Measurements from ENCODE around the gene EPC2. TPM values are rescaled to one million over a fixed set of nuclear protein-coding genes. Genes with fewer than 3 reads are reported as not detected.
"Not testable (repeated sequence)": the region's sequence is repeated elsewhere in the genome, so short reads cannot be mapped to it uniquely, and the experiment has no call there.

Gene EPC2
- total RNA-seq, 3 donors from 2014 or later: 28.4 to 32.4 (median 28.6) TPM

- no peak for ATAC-seq
- Mint-ChIP-seq H3K4me1 (ENCODE audit: low read depth) (peaks cover 52% of the 10 kb centered on the region), H3K4me3 (no peak overlapping the region), H3K9me3 (no peaks in the 10 kb centered on the region), H3K27me3 (ENCODE audit: low read depth) (no peaks in the 10 kb centered on the region), H3K36me3 (ENCODE audit: insufficient read depth) (peaks cover 31% of the 10 kb centered on the region)
- no peak for DNase-seq
Measured at GRCh38 chr2:148745151-148745851, 100.8 kb downstream of the EPC2 start.

- no peaks in the 10 kb centered on the region for H3K9me3 Mint-ChIP-seq
- DNase-seq (no peak), ATAC-seq (no peak)
- peaks cover 33% of the 10 kb centered on the region for H3K36me3 Mint-ChIP-seq (ENCODE audit: insufficient read depth)
- no peak overlapping the region for H3K4me3 Mint-ChIP-seq
- peaks cover 49% of the 10 kb centered on the region for H3K4me1 Mint-ChIP-seq (ENCODE audit: low read depth)
- H3K27me3 Mint-ChIP-seq (ENCODE audit: low read depth): no peaks in the 10 kb centered on the region
Measured at GRCh38 chr2:148746973-148747372, 102.4 kb downstream of the EPC2 start.

GRCh38 chr2:148751907-148752306 is 107.4 kb downstream of the EPC2 start:
- Mint-ChIP-seq H3K27me3 (ENCODE audit: low read depth) (no peaks in the 10 kb centered on the region), H3K36me3 (ENCODE audit: insufficient read depth) (peaks cover 32% of the 10 kb centered on the region), H3K4me3 (no peak overlapping the region), H3K4me1 (ENCODE audit: low read depth) (peaks cover 30% of the 10 kb centered on the region), H3K9me3 (no peaks in the 10 kb centered on the region)
- ATAC-seq: no peak
- DNase-seq: no peak

GRCh38 chr2:148752977-148753376 is 108.4 kb downstream of the EPC2 start:
- Mint-ChIP-seq H3K4me1 (ENCODE audit: low read depth) (peaks cover 20% of the 10 kb centered on the region), H3K27me3 (ENCODE audit: low read depth) (no peaks in the 10 kb centered on the region), H3K36me3 (ENCODE audit: insufficient read depth) (peaks cover 21% of the 10 kb centered on the region), H3K4me3 (no peak overlapping the region), H3K9me3 (no peaks in the 10 kb centered on the region)
- DNase-seq (no peak), ATAC-seq (no peak)

- peaks cover 24% of the 10 kb centered on the region for H3K36me3 Mint-ChIP-seq (ENCODE audit: insufficient read depth)
Measured at GRCh38 chr2:148754864-148755263, 110.3 kb downstream of the EPC2 start.

GRCh38 chr2:148756292-148756975 is 111.9 kb downstream of the EPC2 start:
- peaks cover 19% of the 10 kb centered on the region for H3K4me1 Mint-ChIP-seq (ENCODE audit: low read depth)
- no peaks in the 10 kb centered on the region for H3K9me3 Mint-ChIP-seq
- no peaks in the 10 kb centered on the region for H3K27me3 Mint-ChIP-seq (ENCODE audit: low read depth)
- H3K4me3 Mint-ChIP-seq: no peak overlapping the region
- H3K36me3 Mint-ChIP-seq (ENCODE audit: insufficient read depth): peaks cover 25% of the 10 kb centered on the region
- DNase-seq (no peak), ATAC-seq (peak; percentile 77 to 88)

More at GRCh38 chr2:148754864-148755263, 110.3 kb downstream of the EPC2 start:
- no peak for ATAC-seq
- DNase-seq: no peak
- no peak overlapping the region for H3K4me3 Mint-ChIP-seq
- no peaks in the 10 kb centered on the region for H3K27me3 Mint-ChIP-seq (ENCODE audit: low read depth)
- no peaks in the 10 kb centered on the region for H3K9me3 Mint-ChIP-seq
- peaks cover 20% of the 10 kb centered on the region for H3K4me1 Mint-ChIP-seq (ENCODE audit: low read depth)

- ATAC-seq (no peak), DNase-seq (no peak)
- peaks cover 25% of the 10 kb centered on the region for H3K36me3 Mint-ChIP-seq (ENCODE audit: insufficient read depth)
- no peaks in the 10 kb centered on the region for H3K27me3 Mint-ChIP-seq (ENCODE audit: low read depth)
- no peaks in the 10 kb centered on the region for H3K9me3 Mint-ChIP-seq
- no peak overlapping the region for H3K4me3 Mint-ChIP-seq
- peaks cover 27% of the 10 kb centered on the region for H3K4me1 Mint-ChIP-seq (ENCODE audit: low read depth)
Measured at GRCh38 chr2:148764815-148765214, 120.3 kb downstream of the EPC2 start.

- DNase-seq (no peak), ATAC-seq (no peak)
- Mint-ChIP-seq H3K27me3 (ENCODE audit: low read depth) (no peaks in the 10 kb centered on the region), H3K9me3 (no peaks in the 10 kb centered on the region), H3K36me3 (ENCODE audit: insufficient read depth) (peaks cover 26% of the 10 kb centered on the region), H3K4me3 (no peak overlapping the region), H3K4me1 (ENCODE audit: low read depth) (peaks cover 2% of the 10 kb centered on the region)
Measured at GRCh38 chr2:148770047-148770446, 125.5 kb downstream of the EPC2 start.

GRCh38 chr2:148781544-148781943 is 137.0 kb downstream of the EPC2 start:
- ATAC-seq (no peak), DNase-seq (no peak)
- Mint-ChIP-seq H3K4me3 (no peak overlapping the region), H3K4me1 (ENCODE audit: low read depth) (peaks cover 6% of the 10 kb centered on the region), H3K9me3 (no peaks in the 10 kb centered on the region), H3K36me3 (ENCODE audit: insufficient read depth) (peaks cover 44% of the 10 kb centered on the region), H3K27me3 (ENCODE audit: low read depth) (no peaks in the 10 kb centered on the region)

GRCh38 chr2:148789059-148789458 is 144.5 kb downstream of the EPC2 start:
- Mint-ChIP-seq H3K36me3 (ENCODE audit: insufficient read depth) (peaks cover 35% of the 10 kb centered on the region), H3K4me1 (ENCODE audit: low read depth) (no peaks in the 10 kb centered on the region), H3K9me3 (peaks cover 3% of the 10 kb centered on the region), H3K4me3 (no peak overlapping the region), H3K27me3 (ENCODE audit: low read depth) (no peaks in the 10 kb centered on the region)
- ATAC-seq (no peak), DNase-seq (no peak)

- not testable (repeated sequence) for H3K9me3 Mint-ChIP-seq; H3K27me3 Mint-ChIP-seq (ENCODE audit: low read depth); H3K4me1 Mint-ChIP-seq (ENCODE audit: low read depth); H3K4me3 Mint-ChIP-seq; ATAC-seq; DNase-seq
- peaks cover 25% of the 10 kb centered on the region for H3K36me3 Mint-ChIP-seq (ENCODE audit: insufficient read depth)
Measured at GRCh38 chr2:148790172-148790571, 145.6 kb downstream of the EPC2 start.

- Mint-ChIP-seq H3K27me3 (ENCODE audit: low read depth) (peaks cover 7% of the 10 kb centered on the region), H3K4me3 (no peak overlapping the region), H3K9me3 (peaks cover 3% of the 10 kb centered on the region), H3K4me1 (ENCODE audit: low read depth) (no peaks in the 10 kb centered on the region), H3K36me3 (ENCODE audit: insufficient read depth) (peaks cover 6% of the 10 kb centered on the region)
- ATAC-seq (no peak), DNase-seq (no peak)
Measured at GRCh38 chr2:148794558-148794957, 150.0 kb downstream of the EPC2 start.

- no peak for ATAC-seq
- Mint-ChIP-seq H3K27me3 (ENCODE audit: low read depth) (peaks cover 7% of the 10 kb centered on the region), H3K9me3 (no peaks in the 10 kb centered on the region), H3K4me3 (no peak overlapping the region), H3K36me3 (ENCODE audit: insufficient read depth) (no peaks in the 10 kb centered on the region), H3K4me1 (ENCODE audit: low read depth) (no peaks in the 10 kb centered on the region)
- DNase-seq: no peak
Measured at GRCh38 chr2:148796735-148797512, 152.4 kb downstream of the EPC2 start.

GRCh38 chr2:148802448-148803220 is 158.1 kb downstream of the EPC2 start:
- no peaks in the 10 kb centered on the region for H3K9me3 Mint-ChIP-seq
- no peak overlapping the region for H3K4me3 Mint-ChIP-seq
- no peaks in the 10 kb centered on the region for H3K36me3 Mint-ChIP-seq (ENCODE audit: insufficient read depth)
- H3K27me3 Mint-ChIP-seq (ENCODE audit: low read depth): no peaks in the 10 kb centered on the region
- ATAC-seq: no peak
- no peak for DNase-seq
- H3K4me1 Mint-ChIP-seq (ENCODE audit: low read depth): no peaks in the 10 kb centered on the region

All from activated T-cell treated with anti-CD3 and anti-CD28 coated beads, Interleukin-2, amount 50 U/mL, for 4 hours (primary cell).